HG03159 (cell line): ENCODE measurements around the gene ENKUR.
"Not testable (repeated sequence)": the region's sequence is repeated elsewhere in the genome, so short reads cannot be mapped to it uniquely, and the experiment has no call there.

Experiments used
- ATAC-seq: cut with Tn5 transposase; IDR thresholded peaks from one replicate; pipeline ENCODE4 v1.9.1; 2021; ENCODE audit warnings: mild to moderate bottlenecking, moderate library complexity; ENCODE audit not compliant: unreplicated experiment

The ENKUR gene

GRCh38 chr10:24979685-24980084, 36.3 kb downstream of the ENKUR start:
- ATAC-seq, result no peak

GRCh38 chr10:24974976-24975375, 41.0 kb downstream of the ENKUR start:
- ATAC-seq, result no peak

- ATAC-seq, result no peak
These were observed 42.8 kb downstream of the ENKUR start for GRCh38 chr10:24973163-24973562.

DNA sequence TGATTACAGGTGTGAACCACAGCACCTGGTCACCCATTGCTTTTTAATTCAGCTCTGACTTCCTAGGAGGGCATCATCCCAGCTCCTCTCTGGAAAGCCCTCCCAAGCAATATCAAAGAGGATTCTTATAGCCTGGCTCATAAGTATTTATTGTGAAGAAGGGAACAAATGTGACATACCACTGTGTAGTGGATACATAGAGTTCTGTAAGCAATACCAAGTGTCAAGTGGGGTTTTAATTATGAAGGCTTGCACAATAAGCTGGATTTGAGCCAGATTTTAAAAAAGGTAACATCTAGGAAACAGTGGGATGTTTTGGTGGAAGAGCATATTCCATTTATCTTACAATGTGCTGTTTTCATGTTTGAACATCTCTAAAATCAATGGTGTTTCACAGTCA, 44.6 kb downstream of the ENKUR start:
- ATAC-seq, result no peak

DNA sequence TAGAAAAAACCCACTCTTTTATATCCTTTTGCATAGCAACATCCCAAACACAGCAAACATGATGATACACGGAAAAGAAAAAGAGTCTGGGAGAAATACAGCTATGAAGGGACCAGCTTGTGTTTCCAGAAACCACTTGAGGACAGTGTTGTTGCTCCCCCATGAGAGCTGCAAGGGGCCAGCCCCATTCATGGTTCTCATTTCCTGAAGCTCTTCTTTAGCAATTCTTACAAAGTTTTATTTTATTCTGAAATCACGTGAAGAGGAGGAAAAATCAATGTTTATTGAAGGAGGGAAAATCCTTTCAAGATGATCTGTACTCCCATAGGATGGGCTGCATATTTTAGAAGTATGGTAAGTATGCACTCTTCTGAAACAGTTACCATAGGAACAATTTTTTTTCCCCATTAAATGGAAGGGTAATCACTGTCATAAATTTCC, 46.1 kb downstream of the ENKUR start:
- ATAC-seq, result no peak

DNA sequence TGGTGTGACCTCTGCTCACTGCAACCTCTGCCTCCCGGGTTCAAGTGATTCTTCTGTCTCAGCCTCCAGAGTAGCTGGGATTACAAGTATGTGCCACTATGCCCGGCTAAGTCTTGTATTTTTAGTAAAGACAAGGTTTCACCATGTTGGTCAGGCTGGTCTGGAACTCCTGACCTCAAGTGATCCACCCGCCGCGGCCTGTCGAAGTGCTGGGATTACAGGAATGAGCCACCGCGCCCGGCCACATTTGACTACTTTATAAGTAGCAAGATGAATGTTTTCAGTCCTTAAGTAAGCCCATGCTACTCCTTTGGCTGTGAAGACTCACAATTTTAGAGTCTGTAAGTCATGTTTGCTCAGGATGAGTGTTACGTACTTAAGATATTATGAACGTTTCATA, 47.0 kb downstream of the ENKUR start:
- not testable (repeated sequence) for ATAC-seq

DNA sequence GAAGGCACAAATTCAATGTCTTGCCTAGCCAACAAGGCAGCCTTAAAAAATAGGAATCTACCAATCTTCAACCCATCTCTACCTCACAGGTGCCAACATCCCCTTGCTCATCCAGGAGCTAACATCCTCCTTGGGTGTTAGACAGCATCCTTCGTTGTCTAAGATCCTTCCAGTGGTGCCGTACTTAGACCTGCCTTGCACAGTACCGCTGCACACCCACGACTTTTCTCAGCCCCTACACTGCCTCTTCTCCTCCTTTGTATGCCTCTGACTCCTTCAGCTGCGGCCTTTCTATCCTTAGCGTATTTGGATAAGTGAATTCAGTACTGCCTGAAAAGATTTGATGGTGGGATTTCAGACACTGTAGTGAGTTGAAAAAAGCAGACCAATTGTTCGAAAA, 47.6 kb downstream of the ENKUR start:
- ATAC-seq, result no peak

- no peak for ATAC-seq
These were observed 48.9 kb downstream of the ENKUR start for GRCh38 chr10:24966962-24967481.

DNA sequence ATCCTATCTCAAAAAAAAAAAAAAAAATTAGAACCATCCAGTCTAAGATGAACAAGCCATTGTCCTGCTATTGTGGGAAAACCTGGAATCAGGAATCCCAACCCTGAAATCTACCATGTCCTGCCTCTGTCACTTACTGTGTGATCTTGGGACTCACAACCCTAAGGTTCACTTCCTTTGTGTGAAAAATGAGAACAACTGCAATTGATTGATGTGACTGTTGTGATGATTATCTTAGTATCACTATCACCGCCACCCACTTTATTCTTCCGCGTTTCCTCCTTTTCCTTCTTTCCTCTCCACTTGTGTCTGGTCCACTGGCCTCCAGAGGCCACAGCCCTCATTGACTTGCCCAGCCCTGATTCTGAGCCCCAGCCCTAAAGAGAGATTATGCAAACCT, 50.9 kb downstream of the ENKUR start:
- ATAC-seq, result no peak

DNA sequence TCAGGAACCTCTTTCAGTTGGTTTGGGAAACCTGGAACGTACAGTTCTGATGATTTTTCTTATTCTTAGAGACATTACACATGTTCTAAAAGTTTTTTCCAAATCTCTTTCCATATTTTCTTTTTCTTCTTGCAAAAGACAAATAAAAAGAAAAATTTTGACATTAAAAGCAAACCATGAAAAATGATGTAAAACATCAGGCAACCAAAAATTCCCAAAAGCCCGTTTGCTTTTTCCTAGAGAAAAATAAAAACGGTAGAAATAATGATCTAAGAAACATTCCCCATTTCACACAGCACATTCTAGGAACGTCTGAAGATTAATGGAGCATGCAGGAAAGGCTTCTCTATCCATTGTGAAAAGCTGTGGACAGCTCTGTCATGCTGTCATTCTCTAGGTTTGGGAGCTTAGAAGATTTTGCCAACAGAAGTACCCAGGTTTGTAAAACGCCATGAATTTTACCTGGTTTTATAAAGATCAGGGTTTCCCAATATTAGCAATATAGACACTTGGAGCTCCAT, 52.4 kb downstream of the ENKUR start:
- ATAC-seq, result no peak

DNA sequence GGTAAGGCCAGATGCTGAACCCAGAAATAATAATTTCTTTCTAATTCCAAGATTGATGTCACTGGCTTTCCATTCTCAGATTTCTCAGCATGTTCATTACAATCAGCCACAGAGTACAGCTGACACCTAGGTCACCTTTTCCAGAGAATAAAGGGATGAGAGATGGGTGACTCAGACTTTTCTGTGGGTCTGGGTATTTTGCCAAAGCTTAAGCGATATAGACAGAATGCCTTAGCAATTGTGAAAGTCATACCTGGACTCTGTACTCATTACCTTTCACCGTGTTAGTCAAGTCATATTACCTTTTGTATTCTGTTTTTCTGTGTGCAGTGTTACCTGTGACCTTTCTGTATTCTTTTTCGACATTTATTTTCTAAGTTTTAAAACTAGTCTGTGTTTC, 53.0 kb downstream of the ENKUR start:
- no peak for ATAC-seq

- no peak for ATAC-seq
These were observed 54.4 kb downstream of the ENKUR start for GRCh38 chr10:24961582-24961981.

GRCh38 chr10:24959382-24959730, 56.6 kb downstream of the ENKUR start:
- no peak for ATAC-seq

GRCh38 chr10:24958721-24959381, 57.1 kb downstream of the ENKUR start:
- ATAC-seq, result no peak

DNA sequence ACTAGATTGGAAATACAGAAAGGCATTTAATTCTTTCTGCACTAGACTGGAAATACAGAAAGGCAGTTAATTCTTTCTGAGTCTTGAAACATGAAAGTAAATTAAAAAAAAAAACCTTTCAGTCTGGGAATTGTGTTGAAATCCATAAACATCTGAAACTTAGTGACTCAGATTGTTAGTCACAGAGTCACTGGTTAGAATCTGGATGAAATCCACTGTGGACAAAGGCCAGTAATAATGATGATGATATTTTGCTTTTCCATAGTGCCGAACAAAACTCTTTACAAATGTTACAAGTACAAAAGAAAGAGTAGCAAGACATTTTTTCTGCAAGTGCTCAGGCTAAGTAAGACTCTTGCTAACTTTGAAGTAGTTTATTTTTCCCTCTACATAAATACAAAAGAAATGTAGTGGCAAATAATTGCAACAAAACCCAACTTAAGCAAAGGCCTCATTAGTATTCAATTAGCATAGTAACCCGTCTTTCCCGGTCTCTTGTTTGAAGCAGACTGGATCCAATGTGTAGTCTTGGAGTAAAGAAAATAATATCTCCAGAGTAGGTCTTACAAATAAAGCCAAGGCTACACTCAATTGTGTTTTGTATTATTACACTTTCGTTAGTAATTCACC, 57.8 kb downstream of the ENKUR start:
- no peak for ATAC-seq

DNA sequence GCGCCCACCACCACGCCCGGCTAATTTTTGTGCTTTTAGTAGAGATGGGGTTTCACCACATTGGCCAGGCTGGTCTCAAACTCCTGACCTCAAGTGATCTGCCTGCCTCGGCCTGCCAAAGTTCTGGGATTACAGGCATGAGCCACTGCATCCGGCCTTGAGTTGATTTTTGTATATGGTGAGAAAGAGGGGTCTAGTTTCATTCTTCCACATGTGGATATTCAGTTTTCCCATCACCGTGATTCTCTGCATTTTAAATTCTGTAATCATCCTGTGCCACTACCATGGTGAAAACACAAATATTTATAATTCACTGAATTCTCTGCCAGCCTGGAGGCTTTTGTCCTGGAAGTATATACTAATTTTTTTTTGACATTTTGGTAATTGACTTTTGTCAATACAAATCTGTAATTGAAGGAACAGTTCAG, 58.3 kb downstream of the ENKUR start:
- not testable (repeated sequence) for ATAC-seq

- no peak for ATAC-seq
These were observed 62.3 kb downstream of the ENKUR start for GRCh38 chr10:24953675-24954074.

DNA sequence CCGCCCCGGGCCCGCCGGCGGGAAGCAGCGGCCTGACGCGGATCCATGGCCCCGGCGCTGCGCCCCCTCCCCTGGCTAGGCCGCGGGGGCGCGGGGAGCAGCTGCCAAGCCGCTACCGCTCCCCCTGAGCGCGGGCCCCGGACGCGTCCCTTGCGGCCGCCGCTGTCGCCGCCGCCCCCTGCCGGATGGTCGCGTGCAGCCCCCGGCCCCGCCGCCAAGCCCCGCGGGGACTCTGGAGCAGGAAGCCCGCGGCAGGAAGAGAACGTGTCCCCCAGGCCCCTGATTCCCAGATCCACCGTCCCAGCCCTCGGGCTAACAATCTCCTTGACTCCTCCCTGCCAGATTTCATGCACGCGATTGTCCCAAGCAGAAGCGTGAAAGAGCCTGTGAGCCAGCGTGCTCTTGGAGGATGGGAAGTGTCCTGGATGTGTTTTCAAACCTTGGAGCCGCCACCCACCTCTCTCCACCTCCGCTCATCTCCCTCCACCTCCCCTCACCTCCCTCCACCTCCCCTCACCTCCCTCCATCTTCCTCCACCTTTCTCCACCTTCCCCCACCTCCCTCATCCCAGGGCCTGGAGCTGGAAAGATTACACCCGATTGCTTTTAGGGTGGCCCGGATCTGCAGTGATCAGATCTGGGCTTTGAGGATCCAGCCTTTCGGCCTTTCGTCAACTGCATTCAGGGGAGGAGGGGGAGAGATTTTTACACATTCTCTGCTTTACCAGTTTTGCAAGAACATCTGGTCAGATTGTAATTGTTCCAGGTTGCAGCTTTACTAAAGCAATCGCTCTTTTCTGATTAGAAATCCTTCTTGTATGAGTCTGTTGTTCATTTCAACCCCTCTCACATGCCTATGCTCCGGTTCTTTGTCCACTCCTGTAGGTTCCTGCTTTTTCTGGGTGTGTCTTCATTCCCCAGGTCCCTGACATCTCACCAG, 63.0 kb downstream of the ENKUR start:
- peak; percentile 74 for ATAC-seq

- peak; percentile 43 for ATAC-seq
These were observed 63.7 kb downstream of the ENKUR start, which contains the start of gene PRTFDC1 for GRCh38 chr10:24952143-24952706. Gene PRTFDC1, minus strand, starts transcription at chr10:24952606. Its CDS starts 31 bp downstream, at chr10:24952575.

GRCh38 chr10:24951201-24952142, 64.5 kb downstream of the ENKUR start:
- ATAC-seq, result peak; percentile 1
